H1 (cell line): Measurements from ENCODE around the gene ZNF454. TPM values are rescaled to one million over a fixed set of nuclear protein-coding genes. Genes with fewer than 3 reads are reported as not detected.

ENCODE experiments used
- BCL11A ChIP-seq, 2 experiments: IDR thresholded peaks; one replicate each; pipeline ENCODE4 v1.6.1; 2011; ENCODE audit warnings: low read depth in 2 of 2, low read length in 2 of 2, mild to moderate bottlenecking in 2 of 2
- CBX5 ChIP-seq: fragments of 300-800, 300-1000 bp; sonication (generic); IDR thresholded peaks from 2 replicates; pipeline ENCODE4 v1.7.1; 2016; ENCODE audit warnings: antibody characterized with exemption, low read length, low read depth
- CEBPB ChIP-seq: IDR thresholded peaks from 2 replicates; pipeline ENCODE4 v1.6.1; 2012; ENCODE audit warnings: low read depth, low read length
- JUND ChIP-seq: IDR thresholded peaks from 2 replicates; pipeline ENCODE4 v1.6.1; 2011; ENCODE audit warnings: mild to moderate bottlenecking, improper control_type of control experiment, low read length
- SIN3A ChIP-seq, 2 experiments: IDR thresholded peaks in 1 of 2; conservative IDR thresholded peaks in 1 of 2; 2 replicates each; pipeline ENCODE4 v1.6.1; 2011 to 2012; ENCODE audit warnings: low read length in 2 of 2, improper control_type of control experiment in 1 of 2, low read depth in 1 of 2, mild to moderate bottlenecking in 1 of 2
- TAF1 ChIP-seq: IDR thresholded peaks from 2 replicates; pipeline ENCODE4 v1.6.1; 2011; ENCODE audit warnings: mild to moderate bottlenecking, low read depth, low read length
- polyA plus RNA-seq, 7 experiments: library from polyadenylated mRNA; depleted of rRNA in 3 of 7; stranded (reverse) in 5 of 7; unstranded in 2 of 7; fragments of >200 nt in 5 of 7; fragments of 200-250 nt in 2 of 7; gene quantifications; 1 replicate in 5 of 7; 2 replicates in 1 of 7; 4 replicates in 1 of 7; pipeline versions ENCODE4 v1.2.1 to v1.2.3, GENCODE V29; 2011 to 2013; ENCODE audit warnings: missing spikeins in 2 of 7, mixed read lengths in 2 of 7
- total RNA-seq: library from RNA; stranded (reverse); fragmentation: NEBNext Ultra II Directional; extraction: Animal tissue kit (Norgen Biotek cat#: 25700); gene quantifications from 2 replicates; pipeline ENCODE4 v1.2.1, GENCODE V29; 2021
- TF ChIP-seq, protein P1 (sequence below), 3 experiments: IDR thresholded peaks; 1 replicate in 2 of 3; 2 replicates in 1 of 3; pipeline versions ENCODE4 v1.5.1 to v1.6.1; 2011; ENCODE audit warnings: low read length in 3 of 3, mild to moderate bottlenecking in 3 of 3, inconsistent platforms in 2 of 3, low read depth in 1 of 3, moderate library complexity in 1 of 3; ENCODE audit not compliant: insufficient read depth in 1 of 3; ENCODE audit errors: control extremely low read depth in 1 of 3
- TF ChIP-seq, protein P2 (sequence below): fragments of 300-600 bp; sonication (generic); IDR thresholded peaks from 2 replicates; pipeline ENCODE4 v1.7.1; 2012; ENCODE audit warnings: low read length, moderate library complexity, mild to moderate bottlenecking, inconsistent platforms; ENCODE audit not compliant: insufficient replicate concordance

Gene ZNF454
- total and polyA plus RNA-seq, 2 of the 8 experiments (the other 6 are each of a cell fraction or from before 2014, with no cell fraction given), result 0.33 to 1.2 TPM

DNA sequence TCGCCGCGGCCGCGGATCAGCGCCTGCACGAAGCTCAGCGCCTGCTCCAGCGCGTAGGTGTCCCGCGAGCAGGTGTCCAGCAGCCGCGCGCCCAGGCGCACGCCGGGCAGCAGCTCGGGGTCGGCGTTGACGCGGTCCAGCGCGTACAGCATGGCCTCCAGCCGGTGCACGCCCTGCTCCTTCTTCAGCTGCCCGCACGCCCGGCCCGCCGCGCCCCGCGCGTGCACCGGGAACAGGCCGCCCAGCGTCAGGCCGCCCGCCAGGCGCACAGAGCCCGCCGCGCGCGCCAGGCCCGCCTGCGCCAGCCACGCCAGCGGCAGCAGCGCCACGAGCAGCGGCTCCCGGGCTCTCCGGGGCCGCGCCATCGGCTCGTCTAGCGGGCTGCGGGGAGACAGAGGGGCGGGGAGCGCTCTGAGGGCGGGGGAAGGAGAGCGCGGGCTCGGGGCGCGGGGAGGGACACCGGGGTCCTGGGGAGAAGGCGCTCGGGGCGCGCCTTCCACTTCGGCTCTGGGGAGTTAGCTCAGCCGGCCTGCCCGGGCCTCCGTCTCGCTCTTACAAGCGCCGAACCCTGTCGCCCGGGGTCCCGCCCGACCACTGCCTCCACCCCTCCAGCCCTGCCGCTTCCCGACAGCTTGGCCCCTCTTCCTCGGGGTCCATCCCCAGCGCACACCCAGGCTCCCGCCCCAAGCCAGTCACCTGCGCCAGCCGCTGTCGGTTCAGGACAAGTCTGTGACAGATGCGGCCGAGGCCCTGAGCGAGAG is 53.8 kb downstream of the ZNF454 start, which contains the start of gene GRM6 (continued):
- TF ChIP-seq, protein P1, sequence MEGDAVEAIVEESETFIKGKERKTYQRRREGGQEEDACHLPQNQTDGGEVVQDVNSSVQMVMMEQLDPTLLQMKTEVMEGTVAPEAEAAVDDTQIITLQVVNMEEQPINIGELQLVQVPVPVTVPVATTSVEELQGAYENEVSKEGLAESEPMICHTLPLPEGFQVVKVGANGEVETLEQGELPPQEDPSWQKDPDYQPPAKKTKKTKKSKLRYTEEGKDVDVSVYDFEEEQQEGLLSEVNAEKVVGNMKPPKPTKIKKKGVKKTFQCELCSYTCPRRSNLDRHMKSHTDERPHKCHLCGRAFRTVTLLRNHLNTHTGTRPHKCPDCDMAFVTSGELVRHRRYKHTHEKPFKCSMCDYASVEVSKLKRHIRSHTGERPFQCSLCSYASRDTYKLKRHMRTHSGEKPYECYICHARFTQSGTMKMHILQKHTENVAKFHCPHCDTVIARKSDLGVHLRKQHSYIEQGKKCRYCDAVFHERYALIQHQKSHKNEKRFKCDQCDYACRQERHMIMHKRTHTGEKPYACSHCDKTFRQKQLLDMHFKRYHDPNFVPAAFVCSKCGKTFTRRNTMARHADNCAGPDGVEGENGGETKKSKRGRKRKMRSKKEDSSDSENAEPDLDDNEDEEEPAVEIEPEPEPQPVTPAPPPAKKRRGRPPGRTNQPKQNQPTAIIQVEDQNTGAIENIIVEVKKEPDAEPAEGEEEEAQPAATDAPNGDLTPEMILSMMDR (IDR thresholded peaks at IDR 0.05; ENCODE audit: control extremely low read depth in 1 of 3, insufficient read depth in 1 of 3, low read depth in 1 of 3, low read length in 3 of 3), result no peak
- TF ChIP-seq BCL11A (IDR thresholded peaks at IDR 0.05; ENCODE audit: low read depth in 2 of 2, low read length in 2 of 2) (no peak), CBX5 (no peak), TAF1 (no peak), SIN3A (conservative IDR thresholded peaks at IDR 0.05 in 1 of 2, IDR thresholded peaks at IDR 0.05 in 1 of 2; ENCODE audit: low read depth in 1 of 2, low read length in 2 of 2) (no peak), JUND (no peak), CEBPB (no peak)
- TF ChIP-seq, protein P2, sequence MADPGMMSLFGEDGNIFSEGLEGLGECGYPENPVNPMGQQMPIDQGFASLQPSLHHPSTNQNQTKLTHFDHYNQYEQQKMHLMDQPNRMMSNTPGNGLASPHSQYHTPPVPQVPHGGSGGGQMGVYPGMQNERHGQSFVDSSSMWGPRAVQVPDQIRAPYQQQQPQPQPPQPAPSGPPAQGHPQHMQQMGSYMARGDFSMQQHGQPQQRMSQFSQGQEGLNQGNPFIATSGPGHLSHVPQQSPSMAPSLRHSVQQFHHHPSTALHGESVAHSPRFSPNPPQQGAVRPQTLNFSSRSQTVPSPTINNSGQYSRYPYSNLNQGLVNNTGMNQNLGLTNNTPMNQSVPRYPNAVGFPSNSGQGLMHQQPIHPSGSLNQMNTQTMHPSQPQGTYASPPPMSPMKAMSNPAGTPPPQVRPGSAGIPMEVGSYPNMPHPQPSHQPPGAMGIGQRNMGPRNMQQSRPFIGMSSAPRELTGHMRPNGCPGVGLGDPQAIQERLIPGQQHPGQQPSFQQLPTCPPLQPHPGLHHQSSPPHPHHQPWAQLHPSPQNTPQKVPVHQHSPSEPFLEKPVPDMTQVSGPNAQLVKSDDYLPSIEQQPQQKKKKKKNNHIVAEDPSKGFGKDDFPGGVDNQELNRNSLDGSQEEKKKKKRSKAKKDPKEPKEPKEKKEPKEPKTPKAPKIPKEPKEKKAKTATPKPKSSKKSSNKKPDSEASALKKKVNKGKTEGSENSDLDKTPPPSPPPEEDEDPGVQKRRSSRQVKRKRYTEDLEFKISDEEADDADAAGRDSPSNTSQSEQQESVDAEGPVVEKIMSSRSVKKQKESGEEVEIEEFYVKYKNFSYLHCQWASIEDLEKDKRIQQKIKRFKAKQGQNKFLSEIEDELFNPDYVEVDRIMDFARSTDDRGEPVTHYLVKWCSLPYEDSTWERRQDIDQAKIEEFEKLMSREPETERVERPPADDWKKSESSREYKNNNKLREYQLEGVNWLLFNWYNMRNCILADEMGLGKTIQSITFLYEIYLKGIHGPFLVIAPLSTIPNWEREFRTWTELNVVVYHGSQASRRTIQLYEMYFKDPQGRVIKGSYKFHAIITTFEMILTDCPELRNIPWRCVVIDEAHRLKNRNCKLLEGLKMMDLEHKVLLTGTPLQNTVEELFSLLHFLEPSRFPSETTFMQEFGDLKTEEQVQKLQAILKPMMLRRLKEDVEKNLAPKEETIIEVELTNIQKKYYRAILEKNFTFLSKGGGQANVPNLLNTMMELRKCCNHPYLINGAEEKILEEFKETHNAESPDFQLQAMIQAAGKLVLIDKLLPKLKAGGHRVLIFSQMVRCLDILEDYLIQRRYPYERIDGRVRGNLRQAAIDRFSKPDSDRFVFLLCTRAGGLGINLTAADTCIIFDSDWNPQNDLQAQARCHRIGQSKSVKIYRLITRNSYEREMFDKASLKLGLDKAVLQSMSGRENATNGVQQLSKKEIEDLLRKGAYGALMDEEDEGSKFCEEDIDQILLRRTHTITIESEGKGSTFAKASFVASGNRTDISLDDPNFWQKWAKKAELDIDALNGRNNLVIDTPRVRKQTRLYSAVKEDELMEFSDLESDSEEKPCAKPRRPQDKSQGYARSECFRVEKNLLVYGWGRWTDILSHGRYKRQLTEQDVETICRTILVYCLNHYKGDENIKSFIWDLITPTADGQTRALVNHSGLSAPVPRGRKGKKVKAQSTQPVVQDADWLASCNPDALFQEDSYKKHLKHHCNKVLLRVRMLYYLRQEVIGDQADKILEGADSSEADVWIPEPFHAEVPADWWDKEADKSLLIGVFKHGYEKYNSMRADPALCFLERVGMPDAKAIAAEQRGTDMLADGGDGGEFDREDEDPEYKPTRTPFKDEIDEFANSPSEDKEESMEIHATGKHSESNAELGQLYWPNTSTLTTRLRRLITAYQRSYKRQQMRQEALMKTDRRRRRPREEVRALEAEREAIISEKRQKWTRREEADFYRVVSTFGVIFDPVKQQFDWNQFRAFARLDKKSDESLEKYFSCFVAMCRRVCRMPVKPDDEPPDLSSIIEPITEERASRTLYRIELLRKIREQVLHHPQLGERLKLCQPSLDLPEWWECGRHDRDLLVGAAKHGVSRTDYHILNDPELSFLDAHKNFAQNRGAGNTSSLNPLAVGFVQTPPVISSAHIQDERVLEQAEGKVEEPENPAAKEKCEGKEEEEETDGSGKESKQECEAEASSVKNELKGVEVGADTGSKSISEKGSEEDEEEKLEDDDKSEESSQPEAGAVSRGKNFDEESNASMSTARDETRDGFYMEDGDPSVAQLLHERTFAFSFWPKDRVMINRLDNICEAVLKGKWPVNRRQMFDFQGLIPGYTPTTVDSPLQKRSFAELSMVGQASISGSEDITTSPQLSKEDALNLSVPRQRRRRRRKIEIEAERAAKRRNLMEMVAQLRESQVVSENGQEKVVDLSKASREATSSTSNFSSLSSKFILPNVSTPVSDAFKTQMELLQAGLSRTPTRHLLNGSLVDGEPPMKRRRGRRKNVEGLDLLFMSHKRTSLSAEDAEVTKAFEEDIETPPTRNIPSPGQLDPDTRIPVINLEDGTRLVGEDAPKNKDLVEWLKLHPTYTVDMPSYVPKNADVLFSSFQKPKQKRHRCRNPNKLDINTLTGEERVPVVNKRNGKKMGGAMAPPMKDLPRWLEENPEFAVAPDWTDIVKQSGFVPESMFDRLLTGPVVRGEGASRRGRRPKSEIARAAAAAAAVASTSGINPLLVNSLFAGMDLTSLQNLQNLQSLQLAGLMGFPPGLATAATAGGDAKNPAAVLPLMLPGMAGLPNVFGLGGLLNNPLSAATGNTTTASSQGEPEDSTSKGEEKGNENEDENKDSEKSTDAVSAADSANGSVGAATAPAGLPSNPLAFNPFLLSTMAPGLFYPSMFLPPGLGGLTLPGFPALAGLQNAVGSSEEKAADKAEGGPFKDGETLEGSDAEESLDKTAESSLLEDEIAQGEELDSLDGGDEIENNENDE, result no peak
